Ascending aorta (tissue), 2 donors: ENCODE measurements around the gene ZFP1. TPM values are rescaled to one million over a fixed set of nuclear protein-coding genes. Genes with fewer than 3 reads are reported as not detected.

Experiments
- DNase-seq, 2 donors: peaks; one replicate each; pipeline ENCODE4 v3.0.0-alpha.2; 2019; ENCODE audit warnings: low spot score in 2 of 2
- H3K27ac ChIP-seq, 2 donors: fragments of 200-600 bp; sonication (generic); one replicate each; pipeline ENCODE4 v1.5.1; 2016 to 2017; ENCODE audit warnings: mild to moderate bottlenecking in 1 of 2
- H3K27me3 ChIP-seq: fragments of 200-600 bp; sonication (generic); one replicate; pipeline ENCODE4 v1.5.1; 2017
- H3K36me3 ChIP-seq, 2 donors: fragments of 200-600 bp; sonication (generic); one replicate each; pipeline ENCODE4 v1.5.1; 2016
- H3K4me1 ChIP-seq, 2 donors: fragments of 200-600 bp; sonication (generic); one replicate each; pipeline ENCODE4 v1.5.1; 2016 to 2017; ENCODE audit warnings: mild to moderate bottlenecking in 1 of 2
- H3K4me3 ChIP-seq, 2 donors: fragments of 200-600 bp; sonication (generic); one replicate each; pipeline ENCODE4 v1.5.1; 2016 to 2017; ENCODE audit warnings: mild to moderate bottlenecking in 1 of 2
- H3K9me3 ChIP-seq, 2 donors: fragments of 200-600 bp; sonication (generic); one replicate each; pipeline ENCODE4 v1.5.1; 2016
- intact Hi-C: fragments of 100-400 bp; cut with DNase I; formaldehyde crosslinking; loops from one replicate; pipeline ENCODE4 v1.15.1; 2023
- total RNA-seq: library from RNA; depleted of rRNA; stranded (reverse); fragments of >200 nt; gene quantifications from one replicate; pipeline ENCODE4 v1.1.0, GENCODE V29; 2016
- TF ChIP-seq, protein P1 (sequence below), 3 experiments: fragments of 200-600 bp in 2 of 3; fragments of 450-650 bp in 1 of 3; sonication (generic) in 2 of 3; IDR thresholded peaks; one replicate each; pipeline ENCODE4 v1.5.1; 2016 to 2019; ENCODE audit warnings: antibody characterized with exemption in 3 of 3, mild to moderate bottlenecking in 1 of 3, moderate library complexity in 1 of 3

The ZFP1 gene
- 6.8 TPM for total RNA-seq

DNA sequence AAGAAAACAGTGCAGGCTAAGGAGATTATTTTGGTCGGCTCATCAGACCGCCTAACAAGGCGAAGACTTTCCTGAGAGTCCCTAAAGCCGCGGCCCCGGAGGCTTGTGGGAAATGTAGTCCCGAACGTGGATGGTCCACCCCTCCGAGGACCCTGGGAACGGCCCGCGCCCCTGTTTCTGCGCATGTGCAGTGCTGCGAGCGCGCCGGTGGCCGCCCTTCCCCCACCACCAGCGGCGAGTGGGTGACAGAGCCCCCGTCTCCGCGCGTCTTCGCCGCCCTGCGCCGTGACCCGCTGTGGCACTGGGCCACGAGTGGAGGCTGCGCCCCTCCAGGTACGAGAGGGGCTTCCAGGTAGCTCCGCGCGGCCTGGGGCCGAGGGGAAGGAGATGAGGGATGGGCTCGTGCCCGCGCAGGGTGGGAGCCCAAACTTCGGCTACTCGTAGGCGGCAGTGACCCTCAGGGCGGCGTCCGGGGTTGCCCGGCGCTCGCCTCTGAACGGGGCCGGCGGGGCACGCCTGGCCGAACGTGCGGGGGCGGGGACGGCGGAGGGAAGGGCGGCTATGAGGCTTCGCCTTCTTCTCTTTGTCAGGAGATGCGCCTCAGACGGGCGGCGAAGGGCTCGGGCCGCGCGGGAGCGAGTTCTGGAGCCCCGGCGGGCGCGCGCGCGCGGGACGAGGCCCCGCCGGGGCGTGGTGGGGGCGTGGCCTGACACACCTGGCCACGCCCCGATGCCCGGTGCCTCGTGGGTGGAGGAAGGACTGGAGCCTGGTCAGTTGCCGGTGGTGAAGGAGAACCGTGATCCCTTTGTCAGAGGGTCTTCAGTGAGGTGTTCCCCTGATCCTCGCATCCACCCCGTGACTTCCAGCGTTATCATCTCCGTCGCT, at the start of gene ZFP1:
ZFP1 (plus strand) TSS at position 214 of the 885 bp plus-strand sequence. CDS start 4,428 bp downstream, outside the sequence.
- TF ChIP-seq, protein P1, sequence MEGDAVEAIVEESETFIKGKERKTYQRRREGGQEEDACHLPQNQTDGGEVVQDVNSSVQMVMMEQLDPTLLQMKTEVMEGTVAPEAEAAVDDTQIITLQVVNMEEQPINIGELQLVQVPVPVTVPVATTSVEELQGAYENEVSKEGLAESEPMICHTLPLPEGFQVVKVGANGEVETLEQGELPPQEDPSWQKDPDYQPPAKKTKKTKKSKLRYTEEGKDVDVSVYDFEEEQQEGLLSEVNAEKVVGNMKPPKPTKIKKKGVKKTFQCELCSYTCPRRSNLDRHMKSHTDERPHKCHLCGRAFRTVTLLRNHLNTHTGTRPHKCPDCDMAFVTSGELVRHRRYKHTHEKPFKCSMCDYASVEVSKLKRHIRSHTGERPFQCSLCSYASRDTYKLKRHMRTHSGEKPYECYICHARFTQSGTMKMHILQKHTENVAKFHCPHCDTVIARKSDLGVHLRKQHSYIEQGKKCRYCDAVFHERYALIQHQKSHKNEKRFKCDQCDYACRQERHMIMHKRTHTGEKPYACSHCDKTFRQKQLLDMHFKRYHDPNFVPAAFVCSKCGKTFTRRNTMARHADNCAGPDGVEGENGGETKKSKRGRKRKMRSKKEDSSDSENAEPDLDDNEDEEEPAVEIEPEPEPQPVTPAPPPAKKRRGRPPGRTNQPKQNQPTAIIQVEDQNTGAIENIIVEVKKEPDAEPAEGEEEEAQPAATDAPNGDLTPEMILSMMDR (IDR thresholded peaks at IDR 0.05) = no peak
- Histone ChIP-seq H3K27ac (peak within 1 kb of the TSS; percentile 93 to 99), H3K36me3 (peaks cover 2 to 12% of the 10 kb centered on the region in 2 donors), H3K27me3 (no peaks in the 10 kb centered on the region), H3K9me3 (peaks cover 8 to 20% of the 10 kb centered on the region in 2 donors), H3K4me3 (peak within 1 kb of the TSS; percentile 99 to 100), H3K4me1 (peaks cover 0 to 6% of the 10 kb centered on the region in 2 donors)
- DNase-seq = peak; percentile 83 to 98
- intact Hi-C loops = loop anchor here (1.0 to 10.0 kb wide), 6 partner anchors 32 to 474 kb away; partner anchors contain the start of genes ADAT1, LDHD, MLKL and WDR59

DNA sequence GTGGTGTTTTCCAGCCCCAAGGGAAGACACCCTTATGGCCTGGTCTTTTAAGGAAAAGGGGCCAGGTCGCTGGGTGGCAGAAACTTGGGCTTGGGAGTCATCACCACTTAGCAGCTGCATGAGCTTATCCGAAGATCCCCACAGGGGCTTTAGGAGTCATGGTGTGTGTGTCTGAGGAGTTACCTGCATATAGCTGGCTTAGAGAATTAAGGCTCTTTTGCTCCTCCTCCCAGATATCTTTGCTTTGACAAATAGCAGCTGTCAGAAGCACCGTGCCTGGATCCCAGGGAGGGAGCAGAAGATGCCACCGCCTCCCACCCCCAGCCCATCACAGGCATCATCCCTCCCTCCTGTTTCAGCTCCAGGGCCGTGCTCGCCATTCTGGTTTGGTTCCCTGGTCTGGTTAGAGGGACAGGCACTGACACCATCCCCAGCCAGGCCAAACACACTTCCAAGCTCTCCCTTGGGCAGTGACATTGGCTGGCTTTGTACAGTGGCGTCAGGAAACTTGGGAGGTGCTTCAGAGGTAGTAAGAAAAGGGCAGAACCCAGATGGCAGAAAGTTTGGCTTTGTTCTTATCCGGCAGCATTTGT, 49.2 kb upstream of the ZFP1 start:
- intact Hi-C loops = no loop called here
- Histone ChIP-seq H3K4me1 (peaks cover 0 to 10% of the 10 kb centered on the region in 2 donors), H3K36me3 (no peaks in the 10 kb centered on the region), H3K27me3 (no peaks in the 10 kb centered on the region), H3K9me3 (no peaks in the 10 kb centered on the region), H3K27ac (no peak overlapping the region), H3K4me3 (no peak overlapping the region)
- TF ChIP-seq, protein P1 (IDR thresholded peaks at IDR 0.05) = no peak
- no peak for DNase-seq

DNA sequence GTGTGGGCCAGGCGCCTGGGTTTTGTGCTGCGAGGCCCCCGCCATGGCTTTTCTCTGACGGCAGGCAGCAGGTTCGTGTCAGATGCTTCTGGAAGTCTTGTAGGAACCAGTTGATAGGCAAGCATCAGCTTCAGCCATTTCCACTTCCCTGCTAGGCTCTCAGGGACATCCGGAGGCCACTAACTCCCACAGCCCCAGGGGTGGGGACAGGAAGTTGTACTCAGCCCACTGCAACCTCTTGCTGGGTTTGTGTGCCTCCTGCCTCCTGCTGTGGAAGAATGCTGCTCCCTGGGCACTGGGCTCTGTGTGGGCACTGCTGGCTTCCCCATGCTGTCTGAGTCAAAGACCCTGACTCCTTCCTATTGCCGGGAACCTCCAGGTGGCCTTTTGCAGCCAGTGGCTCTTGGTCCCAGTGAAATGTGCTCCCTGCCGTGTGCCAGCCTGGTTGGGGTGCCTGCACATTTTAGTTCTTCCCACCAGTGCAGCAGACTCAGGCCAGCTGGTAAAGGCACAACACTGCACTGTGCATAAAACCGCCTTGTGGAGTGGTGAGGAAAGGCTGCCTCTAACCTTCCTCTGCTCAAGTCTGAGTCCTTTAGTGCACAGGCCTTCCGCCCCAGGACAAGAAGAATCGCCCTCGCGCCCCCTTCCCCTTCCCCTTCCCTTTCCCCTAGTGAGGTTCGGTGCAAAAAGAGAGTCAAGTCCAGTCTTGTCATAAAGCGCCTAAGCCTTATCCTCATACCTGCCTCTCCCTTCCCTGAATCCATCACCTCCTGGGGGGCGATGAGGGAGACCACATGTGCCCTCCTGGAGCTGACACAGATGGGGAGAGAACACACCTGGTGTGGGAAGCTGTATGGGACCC, 48.4 kb upstream of the ZFP1 start:
- TF ChIP-seq, protein P1 (IDR thresholded peaks at IDR 0.05) = no peak
- H3K4me3 ChIP-seq = no peak overlapping the region
- no peak for DNase-seq
- no peaks in the 10 kb centered on the region for H3K27me3 ChIP-seq
- peaks cover 0 to 10% of the 10 kb centered on the region in 2 donors for H3K4me1 ChIP-seq
- intact Hi-C loops = no loop called here
- H3K9me3 ChIP-seq = no peaks in the 10 kb centered on the region
- no peaks in the 10 kb centered on the region for H3K36me3 ChIP-seq
- no peak overlapping the region for H3K27ac ChIP-seq

DNA sequence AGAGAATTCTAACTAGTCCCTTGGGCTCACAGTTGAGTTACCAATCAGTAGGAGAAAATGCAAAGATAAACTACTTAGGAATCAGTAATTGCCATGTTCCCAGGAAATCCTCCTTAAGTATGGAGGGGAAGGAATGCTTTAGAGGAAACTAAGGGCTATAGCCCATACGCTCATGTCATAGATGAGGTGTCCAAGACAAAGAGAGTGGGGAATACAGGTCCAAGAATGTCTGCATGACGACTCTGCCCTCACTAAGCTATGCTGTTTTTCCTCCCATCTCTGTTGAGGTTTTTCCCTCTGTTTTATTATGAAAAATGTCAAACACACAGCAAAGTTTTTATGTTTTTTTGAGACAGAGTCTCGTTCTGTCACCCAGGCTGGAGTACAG, 47.7 kb upstream of the ZFP1 start:
- intact Hi-C loops = no loop called here
- H3K9me3 ChIP-seq = no peaks in the 10 kb centered on the region
- H3K36me3 ChIP-seq = no peaks in the 10 kb centered on the region
- H3K4me1 ChIP-seq = peaks cover 0 to 15% of the 10 kb centered on the region in 2 donors
- no peak overlapping the region for H3K27ac ChIP-seq
- H3K27me3 ChIP-seq = no peaks in the 10 kb centered on the region
- H3K4me3 ChIP-seq = no peak overlapping the region
- DNase-seq = no peak
- TF ChIP-seq, protein P1 (IDR thresholded peaks at IDR 0.05) = no peak

DNA sequence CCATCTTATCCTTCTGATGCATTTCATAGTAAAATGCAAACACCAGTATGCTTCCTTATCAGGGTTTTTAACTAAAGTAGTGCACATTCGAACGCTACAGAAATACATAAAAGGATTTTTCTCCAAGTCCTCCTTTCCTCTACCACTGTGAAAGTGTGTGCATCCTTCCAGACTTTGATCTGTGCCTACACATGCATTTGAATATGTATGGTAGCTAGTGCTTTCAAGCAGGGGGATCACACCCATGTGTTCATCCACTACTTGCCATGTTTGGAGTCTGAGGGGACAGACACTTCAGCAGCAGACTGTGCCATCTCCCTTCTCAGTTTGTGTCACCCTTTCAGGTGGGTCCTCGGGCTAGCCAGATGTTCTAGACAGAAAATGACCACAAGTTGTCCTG, 46.7 kb upstream of the ZFP1 start:
- intact Hi-C loops = no loop called here
- peaks cover 0 to 19% of the 10 kb centered on the region in 2 donors for H3K4me1 ChIP-seq
- DNase-seq = no peak

More for the DNA sequence above, 46.7 kb upstream of the ZFP1 start:
- Histone ChIP-seq H3K36me3 (no peaks in the 10 kb centered on the region), H3K27me3 (no peaks in the 10 kb centered on the region), H3K27ac (no peak overlapping the region), H3K4me3 (no peak overlapping the region), H3K9me3 (no peaks in the 10 kb centered on the region)
- TF ChIP-seq, protein P1 (IDR thresholded peaks at IDR 0.05) = no peak
